Measurements from ENCODE around the gene MYBPC2.

- TF ChIP-seq CTCF (conservative IDR thresholded peaks at IDR 0.05; ENCODE audit: low read depth, low read length) = peak; percentile 60
- 0 out of 2 replicates have a peak, but pooled peaks have one; percentile 8 for TF ChIP-seq RAD21 (IDR thresholded peaks at IDR 0.05; ENCODE audit: low read length)
- no peak for TF ChIP-seq CEBPB (IDR thresholded peaks at IDR 0.05; ENCODE audit: low read depth, low read length)
- TF ChIP-seq POLR2A (IDR thresholded peaks at IDR 0.05; ENCODE audit: low read depth, low read length) = no peak
- no peak for TF ChIP-seq RCOR1 (IDR thresholded peaks at IDR 0.05; ENCODE audit: insufficient replicate concordance, low read length)
- no peak for TF ChIP-seq USF2 (IDR thresholded peaks at IDR 0.05; ENCODE audit: low read depth, low read length)
- peak; percentile 48; the same call in 1 of the 2 replicates for TF ChIP-seq SMC3 (IDR thresholded peaks at IDR 0.05; ENCODE audit: low read depth, low read length)
- TF ChIP-seq MXI1 (IDR thresholded peaks at IDR 0.05; ENCODE audit: borderline replicate concordance, low read depth, low read length) = no peak
- TF ChIP-seq MAZ (IDR thresholded peaks at IDR 0.05; ENCODE audit: borderline replicate concordance, low read depth, low read length) = no peak
- TF ChIP-seq BHLHE40 (IDR thresholded peaks at IDR 0.05; ENCODE audit: low read depth, low read length) = no peak
- no peak for TF ChIP-seq CHD1 (IDR thresholded peaks at IDR 0.05; ENCODE audit: low read depth, low read length)
These were observed 46.4 kb downstream of the MYBPC2 start for GRCh38 chr19:50478901-50479715.
